IMR-90 (cell line): Measurements from ENCODE around the gene CEP170B. TPM values are rescaled to one million over a fixed set of nuclear protein-coding genes. Genes with fewer than 3 reads are reported as not detected.

Experiments
- ATAC-seq: fragments of 200-7000 bp; cut with Tn5 transposase; 2 replicates; pipeline ENCODE4 v1.9.1; 2020; ENCODE audit warnings: low read depth, mild to moderate bottlenecking, moderate library complexity
- BruUV-seq: library from RNA; stranded (reverse); fragments of 400-500 nt; replicated peaks from 2 replicates; lab custom pipeline; 2021; lab: Mats Ljungman, UMichigan
- CTCF ChIA-PET: fragments of 300-600 bp; formaldehyde crosslinking; extraction: SDS; loops from one replicate; lab custom pipeline; 2021; ENCODE audit warnings: antibody characterized with exemption; lab: Yijun Ruan, JAX
- POLR2A ChIA-PET: fragments of 300-600 bp; sonication (Branson Sonifier 250); formaldehyde crosslinking; loops from one replicate; lab custom pipeline; 2022; ENCODE audit warnings: antibody characterized with exemption; ENCODE audit not compliant: unreplicated experiment; lab: Charles Lee
- DNase-seq: peaks from one replicate; pipeline ENCODE4 v3.0.0; 2013
- H2AFZ ChIP-seq: replicated peaks from 2 replicates; pipeline ENCODE3; 2013; ENCODE audit warnings: low read length, mild to moderate bottlenecking; ENCODE audit not compliant: poor library complexity
- H2AK5ac ChIP-seq: 2 replicates; pipeline ENCODE4 v1.6.1; 2013; ENCODE audit warnings: low read depth, low read length, inconsistent platforms
- H2AK9ac ChIP-seq: replicated peaks from 2 replicates; pipeline ENCODE3; 2013; ENCODE audit warnings: mild to moderate bottlenecking, low read depth, low read length, moderate library complexity; ENCODE audit not compliant: poor library complexity
- H2BK120ac ChIP-seq: 2 replicates; pipeline ENCODE4 v1.6.1; 2013; ENCODE audit warnings: low read depth, low read length, inconsistent platforms
- H2BK15ac ChIP-seq: 3 replicates; pipeline ENCODE4 v1.6.1; 2013; ENCODE audit warnings: low read depth, low read length, inconsistent platforms
- H2BK20ac ChIP-seq: 2 replicates; pipeline ENCODE4 v1.6.1; 2013; ENCODE audit warnings: low read depth, mild to moderate bottlenecking, inconsistent platforms, low read length, moderate library complexity
- H2BK5ac ChIP-seq: 2 replicates; pipeline ENCODE4 v1.6.1; 2013; ENCODE audit warnings: mild to moderate bottlenecking, low read depth, low read length, inconsistent platforms; ENCODE audit not compliant: poor library complexity, severe bottlenecking
- H3K14ac ChIP-seq: replicated peaks from 2 replicates; pipeline ENCODE4 v1.6.1; 2013; ENCODE audit warnings: low read depth, low read length, inconsistent platforms
- H3K18ac ChIP-seq: 2 replicates; pipeline ENCODE4 v1.6.1; 2013; ENCODE audit warnings: low read depth, low read length, control low read depth
- H3K23ac ChIP-seq: 2 replicates; pipeline ENCODE4 v1.6.1; 2013; ENCODE audit warnings: low read depth, low read length, inconsistent platforms
- H3K27ac ChIP-seq: 2 replicates; pipeline ENCODE4 v1.5.1; 2013; ENCODE audit warnings: mild to moderate bottlenecking, control low read depth, low read length; ENCODE audit not compliant: insufficient read depth
- H3K27me3 ChIP-seq: 2 replicates; pipeline ENCODE4 v1.6.1; 2013; ENCODE audit warnings: low read length; ENCODE audit not compliant: control insufficient read depth, insufficient read depth
- H3K36me3 ChIP-seq: 2 replicates; pipeline ENCODE4 v1.6.1; 2013; ENCODE audit warnings: low read length, mixed read lengths; ENCODE audit not compliant: control insufficient read depth, insufficient read depth
- H3K4ac ChIP-seq: 2 replicates; pipeline ENCODE4 v1.6.1; 2013; ENCODE audit warnings: low read depth, low read length, inconsistent platforms
- H3K4me1 ChIP-seq: 2 replicates; pipeline ENCODE4 v1.6.1; 2013; ENCODE audit warnings: low read length, mixed read lengths; ENCODE audit not compliant: control insufficient read depth, insufficient read depth
- H3K4me2 ChIP-seq: 2 replicates; pipeline ENCODE4 v1.6.1; 2013; ENCODE audit warnings: low read depth, mild to moderate bottlenecking, control low read depth, low read length, moderate library complexity
- H3K4me3 ChIP-seq: 2 replicates; pipeline ENCODE4 v1.5.1; 2013; ENCODE audit warnings: low read depth, mild to moderate bottlenecking, control low read depth, low read length, moderate library complexity; ENCODE audit not compliant: insufficient read depth
- H3K56ac ChIP-seq: 2 replicates; pipeline ENCODE4 v1.6.1; 2013; ENCODE audit warnings: low read length, inconsistent platforms; ENCODE audit not compliant: insufficient read depth; ENCODE audit errors: extremely low read depth
- H3K79me1 ChIP-seq, 2 experiments: 2 replicates each; pipeline ENCODE4 v1.6.1; 2013; ENCODE audit warnings: low read length in 2 of 2, inconsistent platforms in 1 of 2, low read depth in 1 of 2
- H3K9ac ChIP-seq: 2 replicates; pipeline ENCODE4 v1.6.1; 2013; ENCODE audit warnings: low read depth, low read length, control low read depth
- H3K9me1 ChIP-seq: 2 replicates; pipeline ENCODE4 v1.6.1; 2013; ENCODE audit warnings: low read length, inconsistent platforms; ENCODE audit not compliant: insufficient read depth
- H3K9me3 ChIP-seq: 2 replicates; pipeline ENCODE4 v1.6.1; 2013; ENCODE audit warnings: low read length; ENCODE audit not compliant: control insufficient read depth, insufficient read depth
- H4K20me1 ChIP-seq: 2 replicates; pipeline ENCODE4 v1.6.1; 2013; ENCODE audit warnings: low read length, inconsistent platforms; ENCODE audit not compliant: insufficient read depth
- H4K5ac ChIP-seq: 2 replicates; pipeline ENCODE4 v1.6.1; 2013; ENCODE audit warnings: mild to moderate bottlenecking, low read depth, low read length, control low read depth
- H4K8ac ChIP-seq, 2 experiments: 2 replicates each; pipeline ENCODE4 v1.6.1; 2013; ENCODE audit warnings: low read depth in 2 of 2, low read length in 2 of 2, control low read depth in 1 of 2, inconsistent platforms in 1 of 2
- H4K91ac ChIP-seq: 2 replicates; pipeline ENCODE4 v1.6.1; 2013; ENCODE audit warnings: low read depth, low read length, inconsistent platforms; ENCODE audit not compliant: insufficient read depth
- FOS ChIP-seq: fragments of 150-350 bp; IDR thresholded peaks from 2 replicates; pipeline ENCODE4 v1.6.1; 2016; ENCODE audit warnings: low read depth, low read length
- MXI1 ChIP-seq: IDR thresholded peaks from 2 replicates; pipeline ENCODE4 v1.6.1; 2012; ENCODE audit warnings: low read depth, mild to moderate bottlenecking, low read length, moderate library complexity, borderline replicate concordance
- RAD21 ChIP-seq: IDR thresholded peaks from 2 replicates; pipeline ENCODE4 v1.6.1; 2012; ENCODE audit warnings: low read length, improper control_type of control experiment
- RCOR1 ChIP-seq: IDR thresholded peaks from 2 replicates; pipeline ENCODE4 v1.6.1; 2012; ENCODE audit warnings: mild to moderate bottlenecking, low read length, improper control_type of control experiment; ENCODE audit not compliant: insufficient replicate concordance
- WGBS, 2 experiments: methylation state at CpG; one replicate each; pipeline versions ENCODE4 v1.1.5 to v1.1.7; 2013; ENCODE audit warnings: missing lambda C conversion rate in 2 of 2; ENCODE audit not compliant: insufficient read length in 1 of 2; ENCODE audit errors: extremely low coverage in 2 of 2; 5-methylcytosine and 5-hydroxymethylcytosine counted together
- dilution Hi-C: fragments of 300-500 bp; cut with HindIII; formaldehyde crosslinking; loops from one replicate; pipeline ENCODE4 v1.14.3; 2018; ENCODE audit warnings: low sequenced_read_pairs; ENCODE audit not compliant: unreplicated experiment
- in situ Hi-C: fragments of 300-500 bp; cut with MboI; formaldehyde crosslinking; loops from 3 replicates; pipeline ENCODE4 v1.14.3; 2019; ENCODE audit warnings: low sequenced_read_pairs, inconsistent platforms, mixed read lengths
- intact Hi-C: fragments of 100-400 bp; cut with micrococcal nuclease; formaldehyde crosslinking; loops from 2 replicates; pipeline ENCODE4 v1.10.0; 2022
- polyA plus RNA-seq, 3 experiments: library from polyadenylated mRNA; depleted of rRNA; stranded (reverse); fragments of >200 nt; gene quantifications; 2 replicates each; pipeline ENCODE4 v1.2.3, GENCODE V29; 2012; ENCODE audit warnings: low replicate concordance in 1 of 3
- total RNA-seq: library from RNA; depleted of rRNA; stranded (reverse); fragments of >200 nt; gene quantifications from 2 replicates; pipeline ENCODE4 v1.2.3, GENCODE V29; 2012
- TF ChIP-seq, protein P1 (sequence below): fragments of 150-350 bp; IDR thresholded peaks from 2 replicates; pipeline ENCODE4 v1.6.1; 2016; ENCODE audit warnings: low read depth, mild to moderate bottlenecking, low read length, moderate library complexity, borderline replicate concordance

CEP170B gene
- total and polyA plus RNA-seq, 2 of the 4 experiments (the other 2 are of a cell fraction): 3.6 to 13.1 TPM

DNA sequence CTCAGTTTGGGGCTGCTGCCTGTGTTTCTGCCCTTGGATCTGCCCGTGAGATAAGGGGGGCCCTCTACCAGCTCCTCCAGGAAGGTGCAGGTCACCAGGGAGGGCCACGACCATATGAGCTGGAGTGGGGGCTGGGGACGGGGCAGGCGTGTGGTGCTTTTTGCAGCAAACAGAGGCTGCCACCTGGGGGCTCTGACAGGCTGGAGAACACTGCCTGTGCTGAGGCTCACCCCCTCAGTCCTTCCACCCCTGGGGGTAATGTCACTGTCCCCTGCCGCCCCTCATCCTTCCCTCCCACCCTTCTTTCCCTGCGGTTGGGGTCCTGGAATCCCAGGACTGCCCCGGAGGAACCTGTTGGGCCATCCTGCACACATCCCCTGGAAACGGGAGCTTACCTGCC, 62.8 kb downstream of the CEP170B start:
- Histone ChIP-seq H2AK5ac (no peak overlapping the region), H4K8ac (no peak overlapping the region), H3K4me3 (no peak overlapping the region), H3K9me1 (no peaks in the 10 kb centered on the region), H3K4me1 (peaks cover 2% of the 10 kb centered on the region; the same call in 1 of the 2 replicates), H3K79me1 (no peaks in the 10 kb centered on the region), H2BK15ac (no peak overlapping the region), H2AK9ac (no peak overlapping the region), H4K5ac (no peak overlapping the region), H4K91ac (no peak overlapping the region), H2BK120ac (no peak overlapping the region), H3K27ac (no peak overlapping the region), H2BK5ac (no peak overlapping the region), H3K4me2 (no peak overlapping the region), H3K18ac (no peak overlapping the region), H3K9ac (no peak overlapping the region), H3K4ac (no peak overlapping the region), H3K36me3 (no peaks in the 10 kb centered on the region), H3K14ac (no peak overlapping the region), H3K56ac (no peak overlapping the region), H4K20me1 (no peaks in the 10 kb centered on the region), H2BK20ac (no peak overlapping the region), H3K9me3 (peaks cover 6% of the 10 kb centered on the region; the same call in 1 of the 2 replicates), H3K23ac (no peak overlapping the region), H3K27me3 (peaks cover 34% of the 10 kb centered on the region; the same call in 1 of the 2 replicates), H2AFZ (no peak overlapping the region)
- CTCF ChIA-PET: no interaction called here
- 80% methylated on average over 2 of the region's 8 CpGs; no CpG with 5 or more reads in 1 of the 2 experiments for WGBS, 2 experiments
- intact Hi-C loops: no loop called here
- ATAC-seq: no peak
- dilution Hi-C loops: no loop called here
- in situ Hi-C loops: no loop called here
- POLR2A ChIA-PET: no interaction called here
- no peak for DNase-seq
- no TSS peak for BruUV-seq
- no peak for TF ChIP-seq FOS
- TF ChIP-seq, protein P1, sequence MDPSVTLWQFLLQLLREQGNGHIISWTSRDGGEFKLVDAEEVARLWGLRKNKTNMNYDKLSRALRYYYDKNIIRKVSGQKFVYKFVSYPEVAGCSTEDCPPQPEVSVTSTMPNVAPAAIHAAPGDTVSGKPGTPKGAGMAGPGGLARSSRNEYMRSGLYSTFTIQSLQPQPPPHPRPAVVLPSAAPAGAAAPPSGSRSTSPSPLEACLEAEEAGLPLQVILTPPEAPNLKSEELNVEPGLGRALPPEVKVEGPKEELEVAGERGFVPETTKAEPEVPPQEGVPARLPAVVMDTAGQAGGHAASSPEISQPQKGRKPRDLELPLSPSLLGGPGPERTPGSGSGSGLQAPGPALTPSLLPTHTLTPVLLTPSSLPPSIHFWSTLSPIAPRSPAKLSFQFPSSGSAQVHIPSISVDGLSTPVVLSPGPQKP: no peak
- TF ChIP-seq MXI1: no peak
- no peak for TF ChIP-seq RAD21
- TF ChIP-seq RCOR1: no peak
